HG02623 (cell line): Measurements from ENCODE around the gene DAPK2.
"Not testable (repeated sequence)": the region's sequence is repeated elsewhere in the genome, so short reads cannot be mapped to it uniquely, and the experiment has no call there.

Experiments
- ATAC-seq: cut with Tn5 transposase; IDR thresholded peaks from one replicate; pipeline ENCODE4 v1.9.1; 2021; ENCODE audit warnings: moderate library complexity; ENCODE audit not compliant: unreplicated experiment

DAPK2 gene

DNA sequence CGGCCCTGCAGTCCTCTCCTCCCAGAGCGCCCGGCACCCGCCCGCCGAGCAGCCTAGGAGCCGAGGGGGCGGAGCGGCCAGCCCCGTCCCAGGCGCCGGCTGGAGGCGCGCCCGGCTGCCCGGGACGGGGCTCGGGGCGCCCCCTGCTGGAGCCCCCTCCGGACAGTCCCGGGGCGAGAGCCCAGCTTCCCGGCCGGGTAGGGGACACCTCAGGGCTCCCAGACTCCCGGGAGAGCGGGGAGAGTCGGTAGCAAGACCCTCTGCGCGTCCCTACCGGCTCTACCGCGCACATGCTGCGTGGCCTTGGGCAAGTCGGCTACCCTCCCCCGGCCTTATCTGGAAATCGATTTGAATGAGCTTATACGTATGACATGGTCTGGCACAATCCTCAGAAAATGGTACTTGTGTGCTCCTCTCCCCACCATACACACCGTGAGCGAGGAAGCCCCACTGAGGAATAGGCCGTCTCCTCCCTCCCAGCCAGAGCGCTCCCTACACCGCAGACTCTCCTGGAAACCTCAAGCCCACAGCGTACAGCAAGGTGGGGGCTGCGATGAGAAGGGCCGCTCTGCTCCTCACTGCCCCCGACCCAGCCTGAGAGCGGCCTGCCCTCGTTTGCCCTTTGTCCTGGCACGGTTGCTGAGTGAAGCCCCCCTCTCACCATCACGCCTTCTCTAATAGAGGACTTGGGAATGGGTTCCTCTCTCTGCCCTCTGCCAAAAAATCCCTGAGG, at the start of gene DAPK2:
DAPK2 (minus strand) TSS at position 65 of the 733 bp plus-strand sequence. CDS start 6,224 bp downstream, outside the sequence.
- ATAC-seq = peak; percentile 54

GRCh38 chr15:64095431-64095794, 49.1 kb upstream of the DAPK2 start:
- ATAC-seq = no peak

- peak; percentile 63 for ATAC-seq
These were observed 47.5 kb upstream of the DAPK2 start, which contains the start of gene CIAO2A for GRCh38 chr15:64093627-64094417. TSS of gene CIAO2A (minus strand) at chr15:64093838. CDS start at chr15:64093768, 70 bp downstream.

- no peak for ATAC-seq
These were observed 46.8 kb upstream of the DAPK2 start for GRCh38 chr15:64092864-64093626.

- ATAC-seq = no peak
These were observed 46.0 kb upstream of the DAPK2 start for GRCh38 chr15:64092075-64092820.

GRCh38 chr15:64090527-64090926, 44.2 kb upstream of the DAPK2 start:
- ATAC-seq = no peak

GRCh38 chr15:64089543-64090280, 43.4 kb upstream of the DAPK2 start:
- no peak for ATAC-seq

DNA sequence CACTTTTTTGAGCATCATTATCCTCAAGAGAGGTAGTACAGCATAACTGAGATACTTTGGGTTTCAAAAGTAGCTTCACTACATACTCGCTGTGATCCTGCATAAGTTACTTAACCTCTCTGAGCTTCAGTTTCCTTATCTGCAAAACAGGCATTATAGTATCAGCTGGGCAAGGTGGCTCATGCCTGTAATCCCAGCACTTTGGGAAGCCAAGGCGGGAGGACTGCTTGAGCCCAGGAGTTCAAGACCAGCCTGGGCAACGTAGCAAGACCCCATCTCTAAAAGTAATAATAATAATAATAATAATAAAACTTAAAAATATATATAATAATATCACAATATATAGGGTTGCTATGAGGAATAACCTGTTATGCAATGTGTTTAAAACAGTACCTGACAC, 36.5 kb upstream of the DAPK2 start:
- ATAC-seq = no peak

GRCh38 chr15:64073496-64073895, 27.2 kb upstream of the DAPK2 start:
- not testable (repeated sequence) for ATAC-seq

DNA sequence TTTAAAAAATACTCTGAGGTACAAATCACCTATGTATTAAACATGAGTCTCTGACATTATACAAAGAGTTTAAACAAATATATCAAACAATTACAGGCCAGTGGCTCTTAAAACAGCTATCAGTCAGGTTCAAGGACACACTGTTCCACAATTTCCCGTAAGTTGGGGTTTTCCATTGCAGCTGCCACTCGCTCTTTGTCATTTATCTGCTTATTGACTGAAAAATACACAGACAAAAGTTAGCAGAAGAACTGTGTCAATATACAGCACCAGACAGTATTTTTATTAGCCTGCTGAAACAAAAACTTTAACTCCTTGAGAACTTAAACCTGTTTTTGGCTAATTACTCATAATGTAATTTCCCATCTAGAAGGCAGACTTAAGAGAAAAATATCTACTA, 26.5 kb upstream of the DAPK2 start:
- ATAC-seq = no peak

DNA sequence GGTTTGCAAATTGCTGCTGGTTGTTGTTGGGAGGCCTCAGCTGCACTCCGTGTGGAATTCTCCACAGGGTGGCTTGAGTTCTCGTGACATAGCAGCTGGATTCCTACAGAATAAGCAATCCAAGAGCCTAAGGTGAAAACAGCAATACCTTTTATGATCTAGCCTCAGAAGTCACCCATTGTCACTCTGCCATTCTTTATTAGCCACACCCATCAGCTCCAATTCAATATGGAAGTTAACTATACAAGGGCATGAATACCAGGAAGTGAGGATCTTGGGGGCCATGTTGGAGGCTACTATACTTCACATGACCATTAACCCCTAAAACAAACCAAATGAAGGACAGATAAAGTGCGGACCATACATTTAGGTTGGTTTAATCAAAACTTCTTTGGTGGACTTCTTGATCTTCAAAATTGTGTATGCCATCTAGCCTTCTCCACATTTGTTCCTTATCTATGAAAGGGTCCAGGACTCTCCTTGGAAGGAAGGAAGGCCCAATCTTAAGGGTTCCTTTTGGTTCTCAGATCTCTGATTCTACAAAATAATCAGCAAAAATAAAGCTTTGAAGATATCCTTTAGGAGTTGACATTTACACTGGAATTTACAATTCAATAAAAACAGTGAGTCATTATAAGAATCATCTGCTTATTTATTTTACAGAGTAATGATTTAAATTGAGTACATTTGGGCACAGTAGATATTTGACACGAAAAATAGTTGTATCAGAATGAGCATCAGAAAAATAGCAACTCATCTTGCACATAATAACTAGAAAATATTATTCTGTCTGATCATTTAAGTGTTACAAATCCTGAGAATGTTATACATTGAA, 25.9 kb upstream of the DAPK2 start:
- ATAC-seq = no peak

DNA sequence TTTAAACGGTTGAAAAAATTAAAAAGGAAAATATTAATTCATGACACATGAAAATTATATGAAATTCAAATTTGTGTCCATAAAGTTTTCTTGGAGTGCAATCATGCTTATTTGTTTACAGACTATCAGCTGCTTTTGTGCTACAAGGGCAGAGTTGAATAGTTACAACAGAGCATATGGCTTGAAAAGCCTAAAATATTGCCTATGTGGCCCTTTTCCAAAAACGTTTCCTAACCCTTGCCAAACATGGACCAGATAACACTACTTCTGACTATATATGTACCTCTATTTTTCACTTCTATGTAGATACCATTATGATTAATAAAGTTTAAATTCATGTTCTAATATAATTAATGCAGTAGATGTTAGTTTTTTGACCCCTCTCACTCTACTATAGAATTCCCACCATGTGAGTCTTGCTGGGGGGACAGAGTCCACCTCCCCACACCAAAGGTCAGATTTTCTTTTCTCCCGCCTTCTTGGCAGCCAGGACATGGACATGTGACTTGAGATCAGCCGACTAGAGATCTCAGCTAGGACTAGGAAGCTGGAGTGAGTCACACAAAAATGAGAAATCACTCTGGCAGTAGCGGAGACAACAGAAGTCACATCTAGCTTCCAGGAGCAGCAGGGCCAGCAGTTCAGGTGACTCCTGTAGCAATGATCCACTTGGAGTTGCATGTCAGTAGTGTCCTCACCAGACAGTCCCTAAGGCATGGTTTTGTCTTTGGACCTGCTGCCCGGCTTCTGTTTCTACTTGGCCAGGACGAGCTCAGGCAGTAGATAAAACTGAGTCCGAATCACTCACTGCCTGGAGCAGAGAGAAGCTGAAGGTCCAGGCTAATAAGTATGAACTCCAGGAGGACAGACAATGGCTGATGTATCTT, 24.9 kb upstream of the DAPK2 start:
- no peak for ATAC-seq

DNA sequence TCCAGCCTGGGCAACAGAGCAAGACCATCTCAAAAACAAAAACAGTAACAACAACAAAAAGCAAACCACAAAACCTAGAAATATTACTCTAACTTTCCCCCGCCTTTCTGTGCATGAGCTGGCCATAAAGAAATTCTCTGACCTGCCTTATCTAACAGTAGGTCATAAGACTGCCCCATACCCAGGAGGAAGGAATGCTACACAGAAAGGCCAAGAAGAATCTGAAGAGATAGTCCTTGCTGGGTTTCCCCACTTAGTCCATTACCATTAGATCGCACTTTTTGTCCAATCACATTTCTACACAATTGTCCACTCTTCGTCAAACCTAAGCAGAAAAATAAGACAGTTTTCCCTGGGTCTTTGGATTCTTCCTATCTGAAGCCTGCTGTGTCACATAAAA, 23.8 kb upstream of the DAPK2 start:
- ATAC-seq = no peak

- no peak for ATAC-seq
These were observed 21.8 kb upstream of the DAPK2 start for GRCh38 chr15:64068133-64068532.

DNA sequence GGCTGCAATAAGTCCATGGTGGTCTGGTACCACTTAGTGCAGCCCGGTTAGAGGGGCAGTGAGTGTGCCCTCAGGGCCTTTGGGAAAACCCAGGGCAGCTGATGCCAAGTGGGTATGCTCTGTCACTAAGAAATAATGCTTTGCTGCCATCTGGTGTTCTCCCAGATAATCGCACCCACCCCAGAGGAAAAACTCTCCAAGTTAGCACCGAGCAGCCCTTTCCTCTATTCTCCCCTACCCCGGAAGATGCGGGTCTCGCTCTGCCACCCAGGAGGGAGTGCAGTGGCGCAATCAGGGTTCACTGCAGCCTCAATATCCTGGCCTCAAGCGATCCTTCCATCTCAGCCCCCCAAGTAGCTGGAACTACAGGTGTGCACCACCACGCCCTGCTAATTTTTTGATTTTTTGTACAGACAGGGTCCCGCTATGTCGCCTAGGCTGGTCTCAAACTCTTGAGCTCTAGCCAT, 21.3 kb upstream of the DAPK2 start:
- ATAC-seq = no peak

DNA sequence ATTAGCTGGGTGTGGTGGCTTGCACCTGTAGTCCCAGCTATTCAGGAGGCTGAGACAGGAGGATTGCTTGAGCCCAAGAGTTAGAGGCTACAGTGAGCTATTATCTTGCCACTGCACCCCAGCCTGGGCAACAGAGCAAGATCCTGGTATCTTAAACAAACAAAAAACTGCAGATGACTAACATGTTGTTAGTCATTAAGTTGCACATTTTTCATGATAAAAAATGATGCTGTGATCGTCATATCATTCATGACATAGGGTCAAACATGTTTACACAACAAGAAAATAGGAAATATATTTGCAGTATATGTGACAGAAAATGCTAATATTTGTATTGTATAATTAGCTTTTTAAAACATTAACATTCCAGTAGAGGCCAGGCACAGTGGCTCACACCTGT, 20.2 kb upstream of the DAPK2 start:
- ATAC-seq = no peak

- ATAC-seq = no peak
These were observed 14.4 kb upstream of the DAPK2 start for GRCh38 chr15:64060716-64061115.

DNA sequence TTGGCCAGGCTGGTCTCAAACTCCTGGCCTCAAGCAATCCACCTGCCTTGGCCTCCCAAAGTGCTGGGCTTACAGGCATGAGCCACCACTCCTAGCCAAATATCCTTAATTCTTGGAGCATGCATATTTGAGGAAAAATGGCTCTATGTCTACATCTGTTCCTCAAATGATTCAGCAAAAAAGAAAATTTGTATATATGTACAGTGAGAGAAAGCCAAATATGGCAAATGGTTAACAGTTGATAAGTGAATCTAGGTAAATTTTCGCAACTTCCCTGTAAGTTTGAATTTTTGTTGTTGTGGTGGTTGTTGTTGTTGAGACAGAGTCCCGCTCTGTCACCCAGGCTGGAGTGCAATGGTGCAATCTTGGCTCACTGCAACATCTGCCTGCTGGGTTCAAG, 12.8 kb upstream of the DAPK2 start:
- not testable (repeated sequence) for ATAC-seq
